Measurements from ENCODE around the gene LSMEM2.

LSMEM2 gene

GRCh38 chr3:50333744-50334328 is 54.9 kb downstream of the LSMEM2 start:
- Mint-ChIP-seq H3K9me3 (no peaks in the 10 kb centered on the region), H3K27ac (peak overlapping the region in 2 of 3 experiments; percentile 19 to 39), H3K36me3 (ENCODE audit: low read depth) (peaks cover 10% of the 10 kb centered on the region), H3K27me3 (ENCODE audit: low read depth) (peaks cover 4% of the 10 kb centered on the region), H3K4me1 (peaks cover 33% of the 10 kb centered on the region), H3K4me3 (peak overlapping the region; percentile 67 to 80 (median 74))
- no peak for TF ChIP-seq CTCF (IDR thresholded peaks at IDR 0.05; ENCODE audit: unreplicated experiment in 3 of 3)

GRCh38 chr3:50334339-50335075 is 55.6 kb downstream of the LSMEM2 start:
- Mint-ChIP-seq H3K4me1 (peaks cover 38% of the 10 kb centered on the region), H3K9me3 (no peaks in the 10 kb centered on the region), H3K27me3 (ENCODE audit: low read depth) (peaks cover 8% of the 10 kb centered on the region), H3K4me3 (peak overlapping the region; percentile 67 to 80 (median 74)), H3K36me3 (ENCODE audit: low read depth) (peaks cover 10% of the 10 kb centered on the region), H3K27ac (peak overlapping the region in 1 of 3 experiments; percentile 39)
- TF ChIP-seq CTCF (IDR thresholded peaks at IDR 0.05; ENCODE audit: unreplicated experiment in 3 of 3), result no peak

- no peak for TF ChIP-seq CTCF (IDR thresholded peaks at IDR 0.05; ENCODE audit: unreplicated experiment in 3 of 3)
- peak overlapping the region; percentile 89 to 95 (median 94) for H3K4me3 Mint-ChIP-seq
- no peaks in the 10 kb centered on the region for H3K36me3 Mint-ChIP-seq (ENCODE audit: low read depth)
- peaks cover 44% of the 10 kb centered on the region for H3K4me1 Mint-ChIP-seq
- peak overlapping the region; percentile 86 to 96 (median 90) for H3K27ac Mint-ChIP-seq
- H3K27me3 Mint-ChIP-seq (ENCODE audit: low read depth), result peaks cover 28% of the 10 kb centered on the region
- H3K9me3 Mint-ChIP-seq, result no peaks in the 10 kb centered on the region
These were observed 57.7 kb downstream of the LSMEM2 start for GRCh38 chr3:50336452-50337174.

- no peak for TF ChIP-seq CTCF (IDR thresholded peaks at IDR 0.05; ENCODE audit: unreplicated experiment in 3 of 3)
- Mint-ChIP-seq H3K27ac (peak overlapping the region; percentile 86 to 97 (median 96)), H3K36me3 (ENCODE audit: low read depth) (no peaks in the 10 kb centered on the region), H3K9me3 (no peaks in the 10 kb centered on the region), H3K4me3 (peak overlapping the region; percentile 89 to 95 (median 94)), H3K27me3 (ENCODE audit: low read depth) (peaks cover 35% of the 10 kb centered on the region), H3K4me1 (peaks cover 44% of the 10 kb centered on the region)
These were observed 58.4 kb downstream of the LSMEM2 start for GRCh38 chr3:50337175-50337861.

Measured in nephron (organoid).